Chondrocyte (in vitro differentiated cells): Measurements from ENCODE around the gene MTR. TPM values are rescaled to one million over a fixed set of nuclear protein-coding genes. Genes with fewer than 3 reads are reported as not detected.

Experiments
- DNase-seq: peaks from one replicate; pipeline ENCODE4 v3.0.0; 2021; ENCODE audit warnings: mixed read lengths, low spot score
- H3K27ac Mint-ChIP-seq: one replicate; pipeline ENCODE4 v1.8.0; 2021; ENCODE audit warnings: mild to moderate bottlenecking, moderate library complexity, mixed read lengths; ENCODE audit not compliant: unreplicated experiment
- H3K27me3 Mint-ChIP-seq: 2 replicates; pipeline ENCODE4 v1.8.0; 2021; ENCODE audit warnings: low read depth, mixed read lengths
- H3K36me3 Mint-ChIP-seq: 2 replicates; pipeline ENCODE4 v1.8.0; 2021; ENCODE audit warnings: low read depth, mixed read lengths
- H3K4me1 Mint-ChIP-seq: 2 replicates; pipeline ENCODE4 v1.8.0; 2021; ENCODE audit warnings: low read depth, mild to moderate bottlenecking, mixed read lengths
- H3K4me3 Mint-ChIP-seq: one replicate; pipeline ENCODE4 v1.8.0; 2021; ENCODE audit warnings: mild to moderate bottlenecking, moderate library complexity, mixed read lengths; ENCODE audit not compliant: unreplicated experiment
- H3K9me3 Mint-ChIP-seq: 2 replicates; pipeline ENCODE4 v1.8.0; 2021; ENCODE audit warnings: low read depth, mixed read lengths
- CTCF ChIP-seq: fragments of 200-600 bp; sonication (generic); IDR thresholded peaks from 2 replicates; pipeline ENCODE4 v1.5.0; 2021; ENCODE audit warnings: antibody characterized with exemption, mild to moderate bottlenecking, moderate library complexity
- total RNA-seq: library from RNA; stranded (reverse); gene quantifications from 3 replicates; pipeline ENCODE4 v1.2.1, GENCODE V29; 2021

The MTR gene
- total RNA-seq, 1 donor from 2014 or later: 39.1 TPM

- H3K4me1 Mint-ChIP-seq: no peaks in the 10 kb centered on the region
- no peak for DNase-seq
- no peak overlapping the region for H3K4me3 Mint-ChIP-seq
- H3K27ac Mint-ChIP-seq: no peak overlapping the region
- no peaks in the 10 kb centered on the region for H3K36me3 Mint-ChIP-seq
- TF ChIP-seq CTCF: no peak
- H3K9me3 Mint-ChIP-seq: no peaks in the 10 kb centered on the region
- H3K27me3 Mint-ChIP-seq: no peaks in the 10 kb centered on the region
Observed at GRCh38 chr1:236757640-236758039, 37.5 kb upstream of the MTR start.

- no peak overlapping the region for H3K4me3 Mint-ChIP-seq
Observed at GRCh38 chr1:236759252-236759859, 35.7 kb upstream of the MTR start.

GRCh38 chr1:236760480-236760879, 34.6 kb upstream of the MTR start:
- no peaks in the 10 kb centered on the region for H3K4me1 Mint-ChIP-seq

More at GRCh38 chr1:236759252-236759859, 35.7 kb upstream of the MTR start:
- DNase-seq: no peak
- Mint-ChIP-seq H3K27ac (no peak overlapping the region), H3K27me3 (peaks cover 2% of the 10 kb centered on the region), H3K4me1 (no peaks in the 10 kb centered on the region), H3K36me3 (no peaks in the 10 kb centered on the region), H3K9me3 (no peaks in the 10 kb centered on the region)
- TF ChIP-seq CTCF: peak; percentile 87

GRCh38 chr1:236760986-236761385, 34.1 kb upstream of the MTR start:
- H3K36me3 Mint-ChIP-seq: no peaks in the 10 kb centered on the region
- H3K4me3 Mint-ChIP-seq: no peak overlapping the region
- DNase-seq: no peak
- H3K9me3 Mint-ChIP-seq: no peaks in the 10 kb centered on the region
- H3K27me3 Mint-ChIP-seq: peaks cover 4% of the 10 kb centered on the region
- no peak for TF ChIP-seq CTCF
- H3K27ac Mint-ChIP-seq: no peak overlapping the region
- no peaks in the 10 kb centered on the region for H3K4me1 Mint-ChIP-seq

More at GRCh38 chr1:236760480-236760879, 34.6 kb upstream of the MTR start:
- TF ChIP-seq CTCF: no peak
- H3K9me3 Mint-ChIP-seq: no peaks in the 10 kb centered on the region
- no peak overlapping the region for H3K4me3 Mint-ChIP-seq
- H3K36me3 Mint-ChIP-seq: no peaks in the 10 kb centered on the region
- no peak overlapping the region for H3K27ac Mint-ChIP-seq
- peaks cover 2% of the 10 kb centered on the region for H3K27me3 Mint-ChIP-seq
- DNase-seq: no peak

GRCh38 chr1:236761397-236762132, 33.5 kb upstream of the MTR start:
- TF ChIP-seq CTCF: no peak
- Mint-ChIP-seq H3K27ac (no peak overlapping the region), H3K9me3 (no peaks in the 10 kb centered on the region), H3K27me3 (peaks cover 6% of the 10 kb centered on the region), H3K4me3 (no peak overlapping the region), H3K4me1 (no peaks in the 10 kb centered on the region), H3K36me3 (no peaks in the 10 kb centered on the region)
- no peak for DNase-seq
